Astrocyte (in vitro differentiated cells and primary cell): ENCODE results near the gene CCNG2.
"Not testable (repeated sequence)": the region's sequence is repeated elsewhere in the genome, so short reads cannot be mapped to it uniquely, and the experiment has no call there.

ENCODE experiments used
- EZH2 ChIP-seq: IDR thresholded peaks from 2 replicates; pipeline ENCODE4 v1.6.1; 2012; ENCODE audit warnings: mild to moderate bottlenecking, low read length, inconsistent platforms; ENCODE audit not compliant: insufficient read depth
- TF ChIP-seq, protein P1 (sequence below): IDR thresholded peaks from 2 replicates; pipeline ENCODE4 v1.5.1; 2011; ENCODE audit warnings: low read depth, mild to moderate bottlenecking, inconsistent platforms, low read length, moderate library complexity; ENCODE audit not compliant: insufficient read depth

DNA sequence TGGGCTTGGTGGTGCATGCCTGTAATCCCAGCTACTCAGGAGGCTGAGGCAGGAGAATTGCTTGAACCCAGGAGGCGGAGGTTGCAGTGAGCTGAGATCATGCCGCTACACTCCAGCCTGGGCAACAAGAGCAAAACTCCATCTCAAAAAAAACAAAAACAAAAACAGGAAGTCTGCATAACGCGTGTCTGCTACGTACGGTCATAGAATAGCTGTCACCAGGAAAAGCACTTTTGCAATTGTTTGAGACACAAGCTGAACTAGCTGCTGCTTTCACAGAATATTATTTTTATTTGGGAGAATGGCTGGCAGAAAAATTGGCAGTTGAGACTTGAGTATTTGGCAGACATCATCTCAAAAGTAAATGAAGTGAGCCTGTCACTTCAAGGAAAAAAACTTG, 19.6 kb upstream of the CCNG2 start:
- TF ChIP-seq, protein P1, sequence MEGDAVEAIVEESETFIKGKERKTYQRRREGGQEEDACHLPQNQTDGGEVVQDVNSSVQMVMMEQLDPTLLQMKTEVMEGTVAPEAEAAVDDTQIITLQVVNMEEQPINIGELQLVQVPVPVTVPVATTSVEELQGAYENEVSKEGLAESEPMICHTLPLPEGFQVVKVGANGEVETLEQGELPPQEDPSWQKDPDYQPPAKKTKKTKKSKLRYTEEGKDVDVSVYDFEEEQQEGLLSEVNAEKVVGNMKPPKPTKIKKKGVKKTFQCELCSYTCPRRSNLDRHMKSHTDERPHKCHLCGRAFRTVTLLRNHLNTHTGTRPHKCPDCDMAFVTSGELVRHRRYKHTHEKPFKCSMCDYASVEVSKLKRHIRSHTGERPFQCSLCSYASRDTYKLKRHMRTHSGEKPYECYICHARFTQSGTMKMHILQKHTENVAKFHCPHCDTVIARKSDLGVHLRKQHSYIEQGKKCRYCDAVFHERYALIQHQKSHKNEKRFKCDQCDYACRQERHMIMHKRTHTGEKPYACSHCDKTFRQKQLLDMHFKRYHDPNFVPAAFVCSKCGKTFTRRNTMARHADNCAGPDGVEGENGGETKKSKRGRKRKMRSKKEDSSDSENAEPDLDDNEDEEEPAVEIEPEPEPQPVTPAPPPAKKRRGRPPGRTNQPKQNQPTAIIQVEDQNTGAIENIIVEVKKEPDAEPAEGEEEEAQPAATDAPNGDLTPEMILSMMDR, result not testable (repeated sequence)
- TF ChIP-seq EZH2, result not testable (repeated sequence)
